ENCODE results near the gene PPARG.
"Not testable (repeated sequence)": the region's sequence is repeated elsewhere in the genome, so short reads cannot be mapped to it uniquely, and the experiment has no call there.

PPARG gene

GRCh38 chr3:12444582-12445471, 156.0 kb downstream of the PPARG start:
- DNase-seq (ENCODE audit: low read depth in 1 of 2, low spot score in 1 of 2): no peak
- no peak overlapping the region for H3K27ac ChIP-seq (replicated peaks)
- no peak for TF ChIP-seq SPI1 (IDR thresholded peaks at IDR 0.05; ENCODE audit: borderline replicate concordance, low read depth)
- TF ChIP-seq POLR2AphosphoS5 (IDR thresholded peaks at IDR 0.05; ENCODE audit: low read depth): no peak
- no peak for TF ChIP-seq REST (IDR thresholded peaks at IDR 0.05; ENCODE audit: insufficient replicate concordance, low read depth)
- no peak for TF ChIP-seq CTCF (IDR thresholded peaks at IDR 0.05; ENCODE audit: insufficient read depth, low read length)
- TF ChIP-seq GABPA (IDR thresholded peaks at IDR 0.05; ENCODE audit: low read depth): no peak
- no peak overlapping the region for H3K4me3 ChIP-seq (replicated peaks; ENCODE audit: insufficient read depth, low read length)
- no peaks in the 10 kb centered on the region for H3K27me3 ChIP-seq (ENCODE audit: insufficient read depth, poor library complexity, severe bottlenecking)

- H3K27ac ChIP-seq (replicated peaks): no peak overlapping the region
- H3K4me3 ChIP-seq (replicated peaks; ENCODE audit: insufficient read depth, low read length): no peak overlapping the region
- no peak for TF ChIP-seq GABPA (IDR thresholded peaks at IDR 0.05; ENCODE audit: low read depth)
- DNase-seq (ENCODE audit: low read depth in 1 of 2, low spot score in 1 of 2): no peak
- no peaks in the 10 kb centered on the region for H3K27me3 ChIP-seq (ENCODE audit: insufficient read depth, poor library complexity, severe bottlenecking)
These were observed 156.8 kb downstream of the PPARG start for GRCh38 chr3:12445523-12446240.

GRCh38 chr3:12446298-12446697, 157.4 kb downstream of the PPARG start:
- Histone ChIP-seq H3K27me3 (ENCODE audit: insufficient read depth, poor library complexity, severe bottlenecking) (no peaks in the 10 kb centered on the region), H3K27ac (replicated peaks) (no peak overlapping the region), H3K4me3 (replicated peaks; ENCODE audit: insufficient read depth, low read length) (no peak overlapping the region)
- TF ChIP-seq REST (IDR thresholded peaks at IDR 0.05; ENCODE audit: insufficient replicate concordance, low read depth) (no peak), POLR2AphosphoS5 (IDR thresholded peaks at IDR 0.05; ENCODE audit: low read depth) (no peak), GABPA (IDR thresholded peaks at IDR 0.05; ENCODE audit: low read depth) (no peak)
- DNase-seq (ENCODE audit: low read depth in 1 of 2, low spot score in 1 of 2): no peak

- H3K27ac ChIP-seq (replicated peaks): no peak overlapping the region
- no peak for DNase-seq (ENCODE audit: low read depth in 1 of 2, low spot score in 1 of 2)
- TF ChIP-seq CTCF (IDR thresholded peaks at IDR 0.05; ENCODE audit: insufficient read depth, low read length) (no peak), REST (IDR thresholded peaks at IDR 0.05; ENCODE audit: insufficient replicate concordance, low read depth) (no peak), GABPA (IDR thresholded peaks at IDR 0.05; ENCODE audit: low read depth) (no peak), SPI1 (IDR thresholded peaks at IDR 0.05; ENCODE audit: borderline replicate concordance, low read depth) (no peak), POLR2AphosphoS5 (IDR thresholded peaks at IDR 0.05; ENCODE audit: low read depth) (no peak)
- H3K27me3 ChIP-seq (ENCODE audit: insufficient read depth, poor library complexity, severe bottlenecking): no peaks in the 10 kb centered on the region
- H3K4me3 ChIP-seq (replicated peaks; ENCODE audit: insufficient read depth, low read length): no peak overlapping the region
These were observed 158.2 kb downstream of the PPARG start for GRCh38 chr3:12447075-12447474.

GRCh38 chr3:12448404-12449202, 159.7 kb downstream of the PPARG start:
- not testable (repeated sequence) for H3K4me3 ChIP-seq (replicated peaks; ENCODE audit: insufficient read depth, low read length); H3K27ac ChIP-seq (replicated peaks); DNase-seq (ENCODE audit: low read depth in 1 of 2, low spot score in 1 of 2); H3K27me3 ChIP-seq (ENCODE audit: insufficient read depth, poor library complexity, severe bottlenecking)
